WI38 (cell line): Measurements from ENCODE around the gene OGDH.

Source experiments
- H3K4me3 ChIP-seq: 2 replicates; pipeline ENCODE4 v1.5.1; 2011; ENCODE audit warnings: low read depth, mild to moderate bottlenecking, control low read depth, low read length
- CTCF ChIP-seq: IDR thresholded peaks from 2 replicates; pipeline ENCODE4 v1.5.1; 2012; ENCODE audit warnings: low read depth, mild to moderate bottlenecking, control low read depth, low read length

Gene OGDH

DNA sequence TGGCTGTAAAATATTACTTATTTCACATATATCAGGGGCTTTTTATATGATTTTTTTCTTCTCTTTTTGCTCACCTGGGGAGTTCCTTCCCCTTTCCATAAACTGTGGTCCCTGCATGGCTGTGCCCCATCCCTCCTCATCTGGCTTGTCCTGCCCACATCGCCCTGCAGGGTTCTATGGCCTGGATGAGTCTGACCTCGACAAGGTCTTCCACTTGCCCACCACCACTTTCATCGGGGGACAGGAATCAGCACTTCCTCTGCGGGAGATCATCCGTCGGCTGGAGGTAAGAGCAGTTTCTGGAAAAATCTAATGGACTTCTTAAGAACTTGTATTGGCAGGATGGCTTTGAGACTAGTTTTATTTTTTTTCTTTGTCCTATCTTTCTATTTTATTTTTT is 60.1 kb downstream of the OGDH start:
- TF ChIP-seq CTCF = no peak
- H3K4me3 ChIP-seq = no peak overlapping the region

DNA sequence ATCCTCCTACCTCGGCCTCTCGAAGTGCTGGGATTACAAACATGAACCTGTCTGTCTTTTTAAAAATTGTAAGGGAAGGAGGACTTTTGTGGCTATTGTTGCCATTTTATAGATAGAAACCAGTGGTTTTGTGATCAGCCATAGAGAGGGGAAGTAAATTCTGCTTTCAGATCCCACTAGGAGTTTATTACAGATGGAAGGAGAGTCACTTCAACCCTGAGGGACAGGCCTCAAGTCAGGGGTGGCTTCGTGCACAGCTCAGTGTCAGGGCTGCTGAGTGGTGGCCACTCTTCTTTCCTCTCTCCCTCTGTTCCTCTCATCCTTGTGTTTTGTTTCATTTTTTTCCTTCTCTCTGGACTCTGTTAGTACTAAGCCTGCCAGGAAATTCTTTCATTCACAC is 60.8 kb downstream of the OGDH start:
- H3K4me3 ChIP-seq = no peak overlapping the region
- no peak for TF ChIP-seq CTCF

DNA sequence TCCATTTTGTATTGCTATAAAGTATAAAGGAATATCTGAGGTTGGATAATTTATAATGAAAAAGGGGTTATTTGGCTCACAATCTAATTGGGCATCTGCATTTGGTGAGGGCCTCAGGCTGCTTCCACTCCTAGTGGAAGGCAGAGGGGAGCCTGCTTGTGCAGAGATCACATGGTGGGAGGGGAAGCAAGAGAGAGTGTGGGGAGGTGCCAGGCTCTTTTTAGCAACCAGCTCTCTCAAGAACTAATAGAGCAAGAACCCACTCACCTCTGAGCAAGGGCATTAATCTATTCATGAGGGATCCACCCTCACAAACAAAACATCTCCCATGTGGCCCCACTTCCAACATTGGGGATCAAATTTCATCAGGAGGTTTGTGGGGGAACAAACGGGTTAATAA is 64.6 kb downstream of the OGDH start:
- no peak overlapping the region for H3K4me3 ChIP-seq
- TF ChIP-seq CTCF = no peak

- H3K4me3 ChIP-seq = no peak overlapping the region
- no peak for TF ChIP-seq CTCF
Observed at GRCh38 chr7:44673324-44673723, 66.9 kb downstream of the OGDH start.

GRCh38 chr7:44673771-44674170 is 67.3 kb downstream of the OGDH start:
- TF ChIP-seq CTCF = no peak
- H3K4me3 ChIP-seq = no peak overlapping the region

- no peak overlapping the region for H3K4me3 ChIP-seq
- TF ChIP-seq CTCF = no peak
Observed at GRCh38 chr7:44674381-44674780, 68.0 kb downstream of the OGDH start.

- H3K4me3 ChIP-seq = no peak overlapping the region
- no peak for TF ChIP-seq CTCF
Observed at GRCh38 chr7:44676776-44677175, 70.3 kb downstream of the OGDH start.
